Measurements from ENCODE around the gene MRPL44. TPM values are rescaled to one million over a fixed set of nuclear protein-coding genes. Genes with fewer than 3 reads are reported as not detected.
A peak's percentile ranks its signal among the peaks of the same experiment; 100 is the strongest.
"Not testable (repeated sequence)": the region's sequence is repeated elsewhere in the genome, so short reads cannot be mapped to it uniquely, and the experiment has no call there.

Gene MRPL44
- total RNA-seq, 2 experiments from 2014 or later, result 32.5 to 33.0 TPM

- Mint-ChIP-seq H3K36me3 (ENCODE audit: low read depth) (peaks cover 30% of the 10 kb centered on the region), H3K4me1 (peaks cover 42% of the 10 kb centered on the region), H3K9me3 (no peaks in the 10 kb centered on the region), H3K27ac (no peak overlapping the region), H3K27me3 (no peaks in the 10 kb centered on the region), H3K4me3 (no peak overlapping the region)
- POLR2A ChIA-PET, result interaction anchor here (0.6 to 1.7 kb wide), 5 partner anchors 13 to 65 kb away, joined by 3 to 6 read pairs (median 4); no protein-coding TSS in a partner anchor
- CTCF ChIA-PET, result interaction anchor here (0.6 to 1.3 kb wide), 2 partner anchors 17 to 235 kb away, joined by 4 to 5 read pairs; partner anchors contain the start of gene WDFY1
- DNase-seq, result no peak
These were observed 28.9 kb upstream of the MRPL44 start for GRCh38 chr2:223928113-223929006.

GRCh38 chr2:223929571-223930102 is 27.6 kb upstream of the MRPL44 start:
- peaks cover 28% of the 10 kb centered on the region for H3K36me3 Mint-ChIP-seq (ENCODE audit: low read depth)
- H3K4me3 Mint-ChIP-seq, result no peak overlapping the region
- ChIA-PET CTCF (interaction anchor here (0.6 to 1.3 kb wide), 2 partner anchors 15 to 60 kb away, joined by 3 to 4 read pairs; partner anchors contain the start of gene WDFY1), POLR2A (interaction anchor here (0.9 to 1.7 kb wide), 6 partner anchors 11 to 68 kb away, joined by 3 to 16 read pairs (median 4); partner anchors contain the start of gene WDFY1)
- DNase-seq, result peak; percentile 58
- peaks cover 50% of the 10 kb centered on the region for H3K4me1 Mint-ChIP-seq
- H3K9me3 Mint-ChIP-seq, result no peaks in the 10 kb centered on the region
- peak overlapping the region; percentile 66 for H3K27ac Mint-ChIP-seq
- no peaks in the 10 kb centered on the region for H3K27me3 Mint-ChIP-seq

- ChIA-PET CTCF (no interaction called here), POLR2A (interaction anchor here (0.9 to 1.7 kb wide), 5 partner anchors 11 to 68 kb away, joined by 3 to 16 read pairs (median 5); partner anchors contain the start of gene WDFY1)
- Mint-ChIP-seq H3K27me3 (no peaks in the 10 kb centered on the region), H3K27ac (peak overlapping the region; percentile 66), H3K9me3 (no peaks in the 10 kb centered on the region), H3K36me3 (ENCODE audit: low read depth) (peaks cover 32% of the 10 kb centered on the region), H3K4me1 (peaks cover 57% of the 10 kb centered on the region), H3K4me3 (no peak overlapping the region)
- no peak for DNase-seq
These were observed 26.9 kb upstream of the MRPL44 start for GRCh38 chr2:223930103-223930976.

- H3K27me3 Mint-ChIP-seq, result no peaks in the 10 kb centered on the region
- no peak for DNase-seq
- ChIA-PET POLR2A (interaction anchor here (1.2 kb wide), 1 partner anchor 8 kb away, joined by 3 read pairs; no protein-coding TSS in a partner anchor), CTCF (no interaction called here)
- peaks cover 78% of the 10 kb centered on the region for H3K4me1 Mint-ChIP-seq
- H3K4me3 Mint-ChIP-seq, result no peak overlapping the region
- H3K9me3 Mint-ChIP-seq, result no peaks in the 10 kb centered on the region
- no peak overlapping the region for H3K27ac Mint-ChIP-seq
- H3K36me3 Mint-ChIP-seq (ENCODE audit: low read depth), result peaks cover 23% of the 10 kb centered on the region
These were observed 24.2 kb upstream of the MRPL44 start for GRCh38 chr2:223932816-223933800.

DNA sequence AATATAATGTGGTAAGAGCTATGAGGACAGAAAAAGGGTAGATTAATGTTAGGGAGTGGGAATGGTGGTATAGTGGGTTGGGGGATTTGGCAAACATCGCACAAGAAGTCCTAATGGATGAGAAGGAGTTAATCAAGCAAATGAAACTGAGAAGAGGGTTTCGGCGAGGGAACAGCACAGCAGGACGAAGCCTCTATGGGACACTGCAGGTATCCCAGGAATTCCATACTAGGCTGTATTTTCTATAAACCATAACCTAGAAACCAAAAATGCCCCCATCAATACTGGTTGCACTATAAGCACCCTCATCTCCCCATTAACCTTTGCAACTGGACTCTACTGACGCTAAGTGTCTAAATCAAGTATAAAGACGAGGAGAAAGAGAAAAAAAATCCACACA is 22.4 kb upstream of the MRPL44 start:
- ChIA-PET POLR2A (interaction anchor here (1.7 to 2.7 kb wide), 3 partner anchors 10 to 97 kb away, joined by 4 to 14 read pairs (median 6); partner anchors contain the start of genes AP1S3 and WDFY1), CTCF (interaction anchor here (1.0 to 1.1 kb wide), 2 partner anchors 32 to 35 kb away, joined by 3 read pairs; no protein-coding TSS in a partner anchor)
- Mint-ChIP-seq H3K9me3 (peaks cover 5% of the 10 kb centered on the region), H3K27me3 (no peaks in the 10 kb centered on the region), H3K4me1 (peaks cover 81% of the 10 kb centered on the region), H3K27ac (no peak overlapping the region), H3K36me3 (ENCODE audit: low read depth) (peaks cover 32% of the 10 kb centered on the region), H3K4me3 (no peak overlapping the region)
- no peak for DNase-seq

DNA sequence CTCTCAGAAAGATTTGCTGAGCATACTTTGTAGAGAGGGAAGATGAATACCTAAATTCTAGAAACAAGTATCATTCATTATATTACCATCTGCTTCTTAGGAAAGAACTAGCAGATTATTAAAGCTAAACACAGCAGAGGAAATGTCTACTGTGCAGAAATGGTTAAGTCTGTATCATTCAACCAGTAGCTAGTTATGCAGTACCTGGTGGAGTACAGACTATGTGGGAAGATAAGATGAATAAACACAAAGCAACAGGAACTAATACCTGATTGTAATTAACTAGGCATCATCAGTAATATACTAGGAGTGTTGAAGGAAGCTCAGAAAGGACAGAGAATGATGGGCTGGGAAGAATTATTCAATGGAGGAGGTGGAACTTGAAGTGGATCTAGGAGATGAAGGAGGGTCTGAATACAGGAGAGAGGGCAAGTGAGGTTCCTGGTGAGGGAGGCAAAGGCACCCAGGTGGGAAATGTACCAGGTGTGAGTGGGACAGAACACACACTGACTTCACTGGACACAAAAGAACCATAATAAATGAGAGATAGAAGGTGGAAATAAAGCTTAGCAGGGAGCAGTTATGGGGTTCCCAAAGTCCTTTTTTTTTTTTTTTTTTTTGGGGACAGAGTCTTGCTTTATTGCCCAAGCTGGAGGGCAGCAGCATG is 21.7 kb upstream of the MRPL44 start:
- no peaks in the 10 kb centered on the region for H3K27me3 Mint-ChIP-seq
- peaks cover 75% of the 10 kb centered on the region for H3K4me1 Mint-ChIP-seq
- CTCF ChIA-PET, result interaction anchor here (0.6 to 1.1 kb wide), 4 partner anchors 10 to 72 kb away, joined by 3 read pairs; no protein-coding TSS in a partner anchor
- H3K9me3 Mint-ChIP-seq, result peaks cover 5% of the 10 kb centered on the region
- peak overlapping the region; percentile 2 for H3K27ac Mint-ChIP-seq
- DNase-seq, result no peak
- POLR2A ChIA-PET, result interaction anchor here (0.7 to 2.7 kb wide), 5 partner anchors 9 to 1882 kb away, joined by 3 to 14 read pairs (median 4); partner anchors contain the start of genes AP1S3, MRPL44 and WDFY1
- H3K36me3 Mint-ChIP-seq (ENCODE audit: low read depth), result peaks cover 37% of the 10 kb centered on the region
- H3K4me3 Mint-ChIP-seq, result no peak overlapping the region

DNA sequence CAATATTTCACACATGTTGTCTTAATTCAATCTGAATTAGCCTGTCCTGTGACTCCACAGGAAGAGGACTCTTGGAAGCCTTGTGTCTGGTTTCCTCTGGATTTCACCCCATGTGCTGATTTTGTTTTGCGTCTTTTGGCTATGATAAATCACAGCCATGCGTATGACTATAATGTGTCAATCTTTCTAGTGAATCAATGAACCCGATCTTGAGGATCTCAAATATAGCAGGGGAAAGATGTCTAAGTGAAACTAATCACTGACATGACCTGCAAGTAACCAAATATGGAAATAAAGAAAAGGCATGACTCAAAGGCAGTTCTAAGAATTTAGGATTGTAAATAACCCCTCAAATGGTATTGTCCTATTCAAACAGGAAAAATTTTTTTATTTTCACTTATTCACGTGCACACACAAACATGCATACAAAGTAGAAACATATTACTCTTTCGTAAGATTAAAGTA is 20.4 kb upstream of the MRPL44 start:
- Mint-ChIP-seq H3K36me3 (ENCODE audit: low read depth) (peaks cover 45% of the 10 kb centered on the region), H3K4me1 (peaks cover 77% of the 10 kb centered on the region), H3K9me3 (peaks cover 7% of the 10 kb centered on the region), H3K27ac (peak overlapping the region; percentile 62), H3K4me3 (peak overlapping the region; percentile 7), H3K27me3 (no peaks in the 10 kb centered on the region)
- DNase-seq, result no peak
- ChIA-PET POLR2A (interaction anchor here (1.7 to 2.7 kb wide), 3 partner anchors 8 to 99 kb away, joined by 4 to 14 read pairs (median 6); partner anchors contain the start of genes AP1S3 and WDFY1), CTCF (no interaction called here)

DNA sequence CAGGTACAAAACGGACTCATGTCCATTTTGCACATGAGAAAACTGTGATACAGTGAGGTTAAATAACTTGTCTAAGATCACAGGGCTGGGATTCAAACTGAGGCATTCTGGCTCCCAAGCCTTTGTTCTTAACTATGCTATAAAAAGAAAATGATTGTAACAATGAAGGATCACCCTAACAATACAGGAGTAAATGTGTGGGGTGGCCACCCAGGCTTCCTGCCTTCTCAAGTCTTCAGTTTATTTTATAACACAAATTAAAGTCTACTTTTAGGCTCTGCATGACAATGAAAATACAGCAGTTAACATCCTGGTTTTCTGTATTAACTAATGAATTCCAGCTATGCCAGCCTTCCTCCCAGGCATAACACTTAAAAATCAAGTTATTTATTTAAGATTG is 19.7 kb upstream of the MRPL44 start:
- no peak for DNase-seq
- Mint-ChIP-seq H3K4me3 (no peak overlapping the region), H3K27me3 (no peaks in the 10 kb centered on the region), H3K4me1 (peaks cover 77% of the 10 kb centered on the region), H3K36me3 (ENCODE audit: low read depth) (peaks cover 46% of the 10 kb centered on the region), H3K27ac (no peak overlapping the region), H3K9me3 (peaks cover 7% of the 10 kb centered on the region)
- CTCF ChIA-PET, result interaction anchor here (2.0 kb wide), 1 partner anchor 33 kb away, joined by 12 read pairs; no protein-coding TSS in a partner anchor
- POLR2A ChIA-PET, result interaction anchor here (1.2 to 2.7 kb wide), 2 partner anchors 12 to 100 kb away, joined by 4 to 6 read pairs; partner anchors contain the start of gene AP1S3

- POLR2A ChIA-PET, result interaction anchor here (2.5 kb wide), 1 partner anchor 10 kb away, joined by 16 read pairs; no protein-coding TSS in a partner anchor
- H3K36me3 Mint-ChIP-seq (ENCODE audit: low read depth), result peaks cover 51% of the 10 kb centered on the region
These were observed 17.8 kb upstream of the MRPL44 start for GRCh38 chr2:223939438-223939837.

DNA sequence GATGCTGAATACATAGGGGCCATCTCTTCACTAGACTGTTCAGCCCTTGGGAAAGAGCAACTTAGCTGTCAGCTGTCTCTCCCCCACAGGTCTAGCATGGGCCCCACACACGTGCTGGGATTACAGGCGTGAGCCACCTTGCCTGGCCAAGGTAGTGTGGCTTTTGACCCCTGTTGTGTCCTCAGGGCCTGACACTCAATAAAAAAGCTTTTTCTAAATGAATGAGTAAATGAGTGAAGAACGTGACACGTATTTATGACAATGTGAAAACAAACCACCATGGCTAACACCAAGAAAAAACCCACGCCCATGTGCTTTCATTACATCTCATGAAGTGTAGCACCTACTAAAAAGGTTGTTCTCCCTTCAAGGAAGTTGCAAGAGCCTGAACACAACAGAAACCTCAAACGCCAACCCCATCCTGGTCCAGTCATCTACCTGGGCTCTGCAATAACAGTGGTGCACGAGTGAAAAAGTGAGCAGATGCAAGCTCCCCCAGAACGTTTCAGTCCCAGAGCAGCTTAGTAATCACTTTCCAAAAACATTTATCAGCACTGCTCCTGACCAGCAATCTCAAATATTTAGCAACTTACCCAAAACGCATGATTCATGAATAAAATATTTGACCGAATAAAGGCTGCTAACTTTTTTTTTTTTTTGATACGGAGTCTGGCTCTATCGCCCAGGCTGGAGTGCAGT is 15.5 kb upstream of the MRPL44 start:
- POLR2A ChIA-PET, result interaction anchor here (0.6 to 6.2 kb wide), 19 partner anchors 8 to 644 kb away, joined by 3 to 87 read pairs (median 3); partner anchors contain the start of genes AP1S3 and MRPL44
- CTCF ChIA-PET, result interaction anchor here (0.7 to 2.8 kb wide), 7 partner anchors 12 to 304 kb away, joined by 3 to 10 read pairs (median 3); partner anchors contain the start of gene MRPL44
- Mint-ChIP-seq H3K27me3 (no peaks in the 10 kb centered on the region), H3K9me3 (peaks cover 7% of the 10 kb centered on the region), H3K36me3 (ENCODE audit: low read depth) (peaks cover 43% of the 10 kb centered on the region), H3K27ac (peak overlapping the region; percentile 91), H3K4me1 (peaks cover 64% of the 10 kb centered on the region), H3K4me3 (peak overlapping the region; percentile 61)
- DNase-seq, result peak; percentile 83

More at GRCh38 chr2:223939438-223939837, 17.8 kb upstream of the MRPL44 start:
- H3K4me1 Mint-ChIP-seq, result peaks cover 75% of the 10 kb centered on the region
- CTCF ChIA-PET, result interaction anchor here (2.8 kb wide), 1 partner anchor 31 kb away, joined by 10 read pairs; no protein-coding TSS in a partner anchor
- H3K27me3 Mint-ChIP-seq, DNase-seq, H3K4me3 Mint-ChIP-seq, H3K9me3 Mint-ChIP-seq: not testable (repeated sequence)
- peak overlapping the region; percentile 25 for H3K27ac Mint-ChIP-seq
